Dermis blood vessel endothelial cell (primary cell): Measurements from ENCODE around the gene ZSWIM6. TPM values are rescaled to one million over a fixed set of nuclear protein-coding genes. Genes with fewer than 3 reads are reported as not detected.

Experiments
- total RNA-seq: library from RNA; depleted of rRNA; stranded (reverse); fragments of >200 nt; gene quantifications from 2 replicates; pipeline ENCODE4 v1.2.3, GENCODE V29; 2014

Gene ZSWIM6
- total RNA-seq, 1 donor from 2014 or later, result 9.4 TPM

Other genes with a start within 250 kb of the ZSWIM6 start
- gene SMIM15, start 169.8 kb upstream of the ZSWIM6 start, total RNA-seq, result 58.7 and 83.1 TPM in 2 replicates